ENCODE measurements around the gene MX1.
"Not testable (repeated sequence)": the region's sequence is repeated elsewhere in the genome, so short reads cannot be mapped to it uniquely, and the experiment has no call there.

MX1 gene

DNA sequence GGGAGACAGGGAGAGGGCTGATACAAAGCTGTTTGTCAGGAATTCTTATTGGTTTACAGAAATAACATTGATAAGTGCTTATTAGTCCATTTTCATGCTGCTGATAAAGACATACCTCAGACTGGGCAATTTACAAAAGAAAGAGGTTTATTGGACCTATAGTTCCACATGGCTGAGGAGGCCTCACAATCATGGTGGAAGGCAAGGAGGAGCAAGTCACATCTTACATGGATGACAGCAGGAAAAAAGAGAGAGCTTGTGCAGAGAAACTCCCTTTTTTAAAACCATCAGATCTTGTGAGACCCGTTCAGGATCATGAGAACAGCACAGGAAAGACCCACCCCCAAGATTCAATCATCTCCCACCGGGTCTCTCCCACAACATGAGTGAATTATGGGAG, 8.5 kb upstream of the MX1 start:
- ATAC-seq, result not testable (repeated sequence)

GRCh38 chr21:41418393-41418792, 7.6 kb upstream of the MX1 start:
- TF ChIP-seq SNAI2 (CRISPR knock-in tag; IDR thresholded peaks at IDR 0.05) (no peak), ZFP30 (CRISPR knock-in tag; IDR thresholded peaks at IDR 0.05) (no peak), ZNF8 (CRISPR knock-in tag; IDR thresholded peaks at IDR 0.05) (no peak), ZC3H10 (CRISPR knock-in tag; IDR thresholded peaks at IDR 0.05) (no peak), ZNF565 (CRISPR knock-in tag; conservative IDR thresholded peaks at IDR 0.05; ENCODE audit: low read depth) (no peak), ESRRG (CRISPR knock-in tag; IDR thresholded peaks at IDR 0.05) (no peak), CSRNP3 (CRISPR knock-in tag; IDR thresholded peaks at IDR 0.05) (no peak), ZNF70 (CRISPR knock-in tag; IDR thresholded peaks at IDR 0.05) (no peak)
- no peak for ATAC-seq

- TF ChIP-seq TCF4 (CRISPR knock-in tag; IDR thresholded peaks at IDR 0.05; ENCODE audit: borderline replicate concordance) (no peak), ESRRG (CRISPR knock-in tag; IDR thresholded peaks at IDR 0.05) (no peak), ZNF8 (CRISPR knock-in tag; IDR thresholded peaks at IDR 0.05) (no peak), OSR1 (CRISPR knock-in tag; IDR thresholded peaks at IDR 0.05) (no peak), ZFP30 (CRISPR knock-in tag; IDR thresholded peaks at IDR 0.05) (no peak), ZNF565 (CRISPR knock-in tag; conservative IDR thresholded peaks at IDR 0.05; ENCODE audit: low read depth) (no peak), PATZ1 (CRISPR knock-in tag; IDR thresholded peaks at IDR 0.05; ENCODE audit: borderline replicate concordance) (no peak), BACH2 (CRISPR knock-in tag; IDR thresholded peaks at IDR 0.05; ENCODE audit: borderline replicate concordance) (no peak), ZC3H10 (CRISPR knock-in tag; IDR thresholded peaks at IDR 0.05) (no peak)
- ATAC-seq, result no peak
Observed at GRCh38 chr21:41418956-41419680, 6.9 kb upstream of the MX1 start.

GRCh38 chr21:41419921-41420862, 5.8 kb upstream of the MX1 start:
- TF ChIP-seq ESRRG (CRISPR knock-in tag; IDR thresholded peaks at IDR 0.05) (no peak), ZFP30 (CRISPR knock-in tag; IDR thresholded peaks at IDR 0.05) (no peak), BACH2 (CRISPR knock-in tag; IDR thresholded peaks at IDR 0.05; ENCODE audit: borderline replicate concordance) (no peak), GLIS3 (CRISPR knock-in tag; IDR thresholded peaks at IDR 0.05) (no peak), ZNF70 (CRISPR knock-in tag; IDR thresholded peaks at IDR 0.05) (no peak), ZNF565 (CRISPR knock-in tag; conservative IDR thresholded peaks at IDR 0.05; ENCODE audit: low read depth) (no peak), OSR1 (CRISPR knock-in tag; IDR thresholded peaks at IDR 0.05) (no peak), ZFP3 (CRISPR knock-in tag; IDR thresholded peaks at IDR 0.05) (no peak), PPARA (CRISPR knock-in tag; IDR thresholded peaks at IDR 0.05; ENCODE audit: borderline replicate concordance) (no peak), ARNTL (CRISPR knock-in tag; IDR thresholded peaks at IDR 0.05; ENCODE audit: borderline replicate concordance, low read depth) (no peak), SNAI2 (CRISPR knock-in tag; IDR thresholded peaks at IDR 0.05) (no peak)
- TF ChIP-seq, protein P1, sequence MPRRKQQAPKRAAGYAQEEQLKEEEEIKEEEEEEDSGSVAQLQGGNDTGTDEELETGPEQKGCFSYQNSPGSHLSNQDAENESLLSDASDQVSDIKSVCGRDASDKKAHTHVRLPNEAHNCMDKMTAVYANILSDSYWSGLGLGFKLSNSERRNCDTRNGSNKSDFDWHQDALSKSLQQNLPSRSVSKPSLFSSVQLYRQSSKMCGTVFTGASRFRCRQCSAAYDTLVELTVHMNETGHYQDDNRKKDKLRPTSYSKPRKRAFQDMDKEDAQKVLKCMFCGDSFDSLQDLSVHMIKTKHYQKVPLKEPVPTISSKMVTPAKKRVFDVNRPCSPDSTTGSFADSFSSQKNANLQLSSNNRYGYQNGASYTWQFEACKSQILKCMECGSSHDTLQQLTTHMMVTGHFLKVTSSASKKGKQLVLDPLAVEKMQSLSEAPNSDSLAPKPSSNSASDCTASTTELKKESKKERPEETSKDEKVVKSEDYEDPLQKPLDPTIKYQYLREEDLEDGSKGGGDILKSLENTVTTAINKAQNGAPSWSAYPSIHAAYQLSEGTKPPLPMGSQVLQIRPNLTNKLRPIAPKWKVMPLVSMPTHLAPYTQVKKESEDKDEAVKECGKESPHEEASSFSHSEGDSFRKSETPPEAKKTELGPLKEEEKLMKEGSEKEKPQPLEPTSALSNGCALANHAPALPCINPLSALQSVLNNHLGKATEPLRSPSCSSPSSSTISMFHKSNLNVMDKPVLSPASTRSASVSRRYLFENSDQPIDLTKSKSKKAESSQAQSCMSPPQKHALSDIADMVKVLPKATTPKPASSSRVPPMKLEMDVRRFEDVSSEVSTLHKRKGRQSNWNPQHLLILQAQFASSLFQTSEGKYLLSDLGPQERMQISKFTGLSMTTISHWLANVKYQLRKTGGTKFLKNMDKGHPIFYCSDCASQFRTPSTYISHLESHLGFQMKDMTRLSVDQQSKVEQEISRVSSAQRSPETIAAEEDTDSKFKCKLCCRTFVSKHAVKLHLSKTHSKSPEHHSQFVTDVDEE (CRISPR knock-in tag; IDR thresholded peaks at IDR 0.05), result no peak
- ATAC-seq, result peak; percentile 93

- not testable (repeated sequence) for ATAC-seq
Observed at GRCh38 chr21:41420998-41421397, 5.0 kb upstream of the MX1 start.

Data from SK-N-SH treated with all-trans-retinoic acid at 6 μM for 48 hours (cell line).